Esophagus muscularis mucosa (tissue), 3 donors: ENCODE data around the gene ARPIN.
"Not testable (repeated sequence)": the region's sequence is repeated elsewhere in the genome, so short reads cannot be mapped to it uniquely, and the experiment has no call there.

Experiments
- POLR2AphosphoS5 ChIP-seq, 2 donors: sonication (generic); formaldehyde crosslinking; IDR thresholded peaks; one replicate each; pipeline ENCODE4 v1.6.1; 2017; ENCODE audit warnings: antibody characterized with exemption in 2 of 2
- TF ChIP-seq, protein P1 (sequence below), 3 experiments: fragments of 200-600 bp in 2 of 3; fragments of 450-650 bp in 1 of 3; sonication (generic) in 2 of 3; IDR thresholded peaks; one replicate each; pipeline ENCODE4 v1.5.1; 2017 to 2019; ENCODE audit warnings: antibody characterized with exemption in 3 of 3, mild to moderate bottlenecking in 2 of 3, moderate library complexity in 1 of 3

DNA sequence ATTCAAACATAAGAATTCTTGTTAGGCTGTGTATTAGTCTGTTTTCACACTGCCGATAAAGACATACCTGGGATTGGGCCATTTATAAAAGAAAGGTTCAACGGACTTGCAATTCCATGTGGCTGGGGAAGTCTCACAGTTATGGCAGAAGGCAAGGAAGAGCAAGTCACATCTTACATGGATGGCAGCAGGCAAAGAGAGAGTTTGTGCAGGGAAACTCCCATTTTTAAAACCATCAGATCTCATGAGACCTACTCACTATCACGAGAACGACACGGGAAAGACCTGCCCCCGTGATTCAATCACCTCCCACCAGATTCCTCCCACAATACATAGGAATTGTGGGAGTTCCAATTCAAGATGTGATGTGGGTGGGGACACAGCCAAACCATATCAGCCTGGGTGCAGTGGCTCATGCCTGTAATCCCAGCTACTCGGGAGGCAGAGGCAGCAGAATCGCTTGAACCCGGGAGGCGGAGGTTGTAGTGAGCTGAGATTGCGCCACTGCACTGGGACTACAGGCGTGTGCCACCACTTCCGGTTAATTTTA is 42.8 kb upstream of the ARPIN start:
- TF ChIP-seq, protein P1, sequence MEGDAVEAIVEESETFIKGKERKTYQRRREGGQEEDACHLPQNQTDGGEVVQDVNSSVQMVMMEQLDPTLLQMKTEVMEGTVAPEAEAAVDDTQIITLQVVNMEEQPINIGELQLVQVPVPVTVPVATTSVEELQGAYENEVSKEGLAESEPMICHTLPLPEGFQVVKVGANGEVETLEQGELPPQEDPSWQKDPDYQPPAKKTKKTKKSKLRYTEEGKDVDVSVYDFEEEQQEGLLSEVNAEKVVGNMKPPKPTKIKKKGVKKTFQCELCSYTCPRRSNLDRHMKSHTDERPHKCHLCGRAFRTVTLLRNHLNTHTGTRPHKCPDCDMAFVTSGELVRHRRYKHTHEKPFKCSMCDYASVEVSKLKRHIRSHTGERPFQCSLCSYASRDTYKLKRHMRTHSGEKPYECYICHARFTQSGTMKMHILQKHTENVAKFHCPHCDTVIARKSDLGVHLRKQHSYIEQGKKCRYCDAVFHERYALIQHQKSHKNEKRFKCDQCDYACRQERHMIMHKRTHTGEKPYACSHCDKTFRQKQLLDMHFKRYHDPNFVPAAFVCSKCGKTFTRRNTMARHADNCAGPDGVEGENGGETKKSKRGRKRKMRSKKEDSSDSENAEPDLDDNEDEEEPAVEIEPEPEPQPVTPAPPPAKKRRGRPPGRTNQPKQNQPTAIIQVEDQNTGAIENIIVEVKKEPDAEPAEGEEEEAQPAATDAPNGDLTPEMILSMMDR (IDR thresholded peaks at IDR 0.05) = not testable (repeated sequence)
- not testable (repeated sequence) for TF ChIP-seq POLR2AphosphoS5 (IDR thresholded peaks at IDR 0.05)
